ENCODE results near the gene MCRIP2.
A peak's percentile ranks its signal among the peaks of the same experiment; 100 is the strongest.

MCRIP2 gene

GRCh38 chr16:632486-633335, 8.9 kb upstream of the MCRIP2 start:
- no peak for DNase-seq (ENCODE audit: low read depth)

DNA sequence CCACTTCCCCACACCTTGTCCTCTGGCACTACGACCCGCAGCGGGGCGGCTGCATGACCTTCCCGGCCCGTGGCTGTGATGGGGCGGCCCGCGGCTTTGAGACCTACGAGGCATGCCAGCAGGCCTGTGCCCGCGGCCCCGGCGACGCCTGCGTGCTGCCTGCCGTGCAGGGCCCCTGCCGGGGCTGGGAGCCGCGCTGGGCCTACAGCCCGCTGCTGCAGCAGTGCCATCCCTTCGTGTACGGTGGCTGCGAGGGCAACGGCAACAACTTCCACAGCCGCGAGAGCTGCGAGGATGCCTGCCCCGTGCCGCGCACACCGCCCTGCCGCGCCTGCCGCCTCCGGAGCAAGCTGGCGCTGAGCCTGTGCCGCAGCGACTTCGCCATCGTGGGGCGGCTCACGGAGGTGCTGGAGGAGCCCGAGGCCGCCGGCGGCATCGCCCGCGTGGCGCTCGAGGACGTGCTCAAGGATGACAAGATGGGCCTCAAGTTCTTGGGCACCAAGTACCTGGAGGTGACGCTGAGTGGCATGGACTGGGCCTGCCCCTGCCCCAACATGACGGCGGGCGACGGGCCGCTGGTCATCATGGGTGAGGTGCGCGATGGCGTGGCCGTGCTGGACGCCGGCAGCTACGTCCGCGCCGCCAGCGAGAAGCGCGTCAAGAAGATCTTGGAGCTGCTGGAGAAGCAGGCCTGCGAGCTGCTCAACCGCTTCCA, 8.1 kb upstream of the MCRIP2 start:
- DNase-seq (ENCODE audit: low read depth): no peak

DNA sequence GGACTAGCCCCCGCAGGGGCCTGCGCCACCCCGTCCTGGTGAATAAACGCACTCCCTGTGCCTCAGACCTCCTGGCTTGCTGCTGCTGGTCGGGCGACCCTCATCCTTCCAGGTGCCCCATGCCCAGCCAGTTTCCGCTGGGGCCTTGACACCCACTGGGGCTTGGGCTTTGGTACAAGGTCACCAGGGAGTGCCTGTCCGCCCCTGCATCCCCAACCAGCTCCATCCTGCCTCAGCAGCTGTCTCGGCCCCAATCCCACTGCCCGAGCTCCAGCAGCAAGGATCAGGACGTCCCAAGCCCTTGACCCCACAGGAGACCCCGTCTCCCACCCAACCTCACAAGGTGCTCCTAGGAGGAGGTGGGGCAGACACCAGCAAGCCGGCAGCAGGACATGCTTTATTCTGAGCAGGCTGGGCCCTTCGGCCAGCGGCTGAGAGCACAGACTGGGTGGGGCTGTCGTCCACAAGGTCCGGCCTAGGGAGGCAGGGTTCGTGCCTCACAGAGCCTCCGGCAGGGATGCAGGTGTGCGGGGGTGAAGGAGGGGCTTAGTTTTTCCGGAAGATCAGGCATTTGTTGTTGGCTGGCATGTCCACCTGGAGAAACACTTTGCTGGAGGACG, 7.5 kb upstream of the MCRIP2 start:
- DNase-seq (ENCODE audit: low read depth): no peak

DNA sequence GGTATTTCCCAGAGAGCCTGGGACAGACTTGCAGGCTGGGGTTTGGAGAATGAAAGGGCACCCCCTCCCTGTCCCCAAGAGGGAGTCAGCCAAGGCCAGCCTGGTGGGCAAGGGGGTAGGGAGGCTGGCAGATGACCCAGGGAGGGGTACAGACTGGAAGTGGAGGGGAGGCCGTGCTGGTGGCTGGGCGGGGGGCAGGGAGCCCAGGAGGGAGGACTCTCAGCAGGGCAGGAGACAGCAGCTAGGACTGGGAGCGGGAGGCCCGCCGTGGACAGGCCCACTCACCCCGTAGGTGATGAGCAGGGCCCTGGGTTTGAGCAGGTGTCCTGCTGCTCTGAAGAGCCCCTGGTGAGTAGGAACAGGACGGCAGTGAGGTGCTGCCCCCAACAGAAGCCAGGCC, 6.6 kb upstream of the MCRIP2 start:
- no peak for DNase-seq (ENCODE audit: low read depth)

DNA sequence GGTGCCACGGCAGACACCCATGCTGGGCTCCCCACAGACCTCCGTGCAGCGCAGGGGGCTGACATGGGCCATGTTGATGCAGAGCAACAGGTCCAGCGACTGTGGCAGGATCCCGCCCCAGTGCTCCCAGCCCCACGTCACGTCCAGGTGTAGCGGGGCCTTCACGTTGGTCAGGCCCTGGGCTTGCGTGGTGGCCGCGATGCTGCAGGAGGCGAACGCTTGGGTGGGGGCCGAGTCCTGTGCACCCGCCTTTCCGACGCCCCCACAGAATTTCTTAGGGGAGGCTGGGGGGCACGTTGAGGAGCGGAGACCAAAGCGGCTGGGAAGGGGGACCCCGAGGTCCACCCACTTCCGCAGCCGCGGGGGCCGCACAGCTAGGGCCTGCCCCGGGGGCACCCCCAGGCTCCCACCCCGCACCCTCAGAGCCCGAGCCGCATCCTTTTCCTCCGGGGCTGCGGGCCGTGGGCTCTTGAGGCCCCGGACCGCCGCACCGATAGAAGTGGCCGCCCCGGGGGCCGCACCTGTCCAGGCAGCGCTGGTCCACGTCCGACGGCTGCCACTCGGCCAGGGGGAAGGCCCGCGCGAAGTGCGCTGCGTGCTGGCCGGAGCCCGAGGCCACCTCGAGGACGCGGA, 5.9 kb upstream of the MCRIP2 start:
- DNase-seq (ENCODE audit: low read depth): no peak

GRCh38 chr16:636206-637080, 5.2 kb upstream of the MCRIP2 start, which contains the start of gene METTL26:
Gene METTL26 (minus strand): TSS chr16:636305. CDS start chr16:636290, 15 bp downstream.
- DNase-seq (ENCODE audit: low read depth): peak; percentile 85

- DNase-seq (ENCODE audit: low read depth): peak; percentile 86
Observed at GRCh38 chr16:637081-638018, 4.3 kb upstream of the MCRIP2 start.

GRCh38 chr16:638034-638543, 3.5 kb upstream of the MCRIP2 start:
- DNase-seq (ENCODE audit: low read depth): no peak

DNA sequence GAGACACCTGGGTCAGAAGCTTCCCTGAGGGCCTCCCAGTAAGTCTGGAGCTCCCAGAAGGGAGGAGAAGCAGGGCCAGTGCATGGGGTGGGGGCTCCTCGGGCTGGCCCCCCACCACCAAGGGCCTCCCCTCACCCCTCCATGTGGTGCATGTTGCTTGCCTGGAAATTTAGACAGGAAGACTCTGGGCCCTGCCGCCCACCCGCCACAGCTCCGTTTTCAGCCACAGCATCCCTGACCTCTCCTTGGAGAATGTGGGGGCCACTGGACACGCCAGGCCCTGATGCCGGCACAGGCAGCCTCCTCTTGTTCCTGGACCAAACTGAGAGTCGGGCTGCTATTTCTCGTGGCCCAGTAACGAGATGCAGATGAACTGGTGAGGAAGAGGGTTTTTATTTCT, 2.8 kb upstream of the MCRIP2 start:
- no peak for DNase-seq (ENCODE audit: low read depth)

DNA sequence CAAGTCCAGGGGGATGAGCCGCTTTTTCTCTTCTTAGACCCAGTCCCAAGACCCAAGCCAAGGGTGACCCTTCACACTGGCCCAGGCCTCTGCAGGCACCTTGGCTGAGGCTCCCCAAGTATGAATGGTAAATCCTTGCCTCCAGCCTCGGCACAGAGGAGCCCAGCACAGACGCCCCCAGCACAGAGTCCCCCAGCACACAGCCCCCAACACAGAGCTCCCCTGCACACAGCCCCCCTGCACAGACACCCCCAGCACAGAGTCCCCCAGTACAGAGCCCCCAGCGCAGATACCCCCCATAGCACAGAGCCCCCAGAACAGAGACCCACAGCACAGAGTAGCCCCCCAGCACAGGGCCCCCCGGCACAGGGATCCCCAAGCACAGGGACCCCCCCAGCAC, 1.0 kb upstream of the MCRIP2 start:
- no peak for DNase-seq (ENCODE audit: low read depth)

DNA sequence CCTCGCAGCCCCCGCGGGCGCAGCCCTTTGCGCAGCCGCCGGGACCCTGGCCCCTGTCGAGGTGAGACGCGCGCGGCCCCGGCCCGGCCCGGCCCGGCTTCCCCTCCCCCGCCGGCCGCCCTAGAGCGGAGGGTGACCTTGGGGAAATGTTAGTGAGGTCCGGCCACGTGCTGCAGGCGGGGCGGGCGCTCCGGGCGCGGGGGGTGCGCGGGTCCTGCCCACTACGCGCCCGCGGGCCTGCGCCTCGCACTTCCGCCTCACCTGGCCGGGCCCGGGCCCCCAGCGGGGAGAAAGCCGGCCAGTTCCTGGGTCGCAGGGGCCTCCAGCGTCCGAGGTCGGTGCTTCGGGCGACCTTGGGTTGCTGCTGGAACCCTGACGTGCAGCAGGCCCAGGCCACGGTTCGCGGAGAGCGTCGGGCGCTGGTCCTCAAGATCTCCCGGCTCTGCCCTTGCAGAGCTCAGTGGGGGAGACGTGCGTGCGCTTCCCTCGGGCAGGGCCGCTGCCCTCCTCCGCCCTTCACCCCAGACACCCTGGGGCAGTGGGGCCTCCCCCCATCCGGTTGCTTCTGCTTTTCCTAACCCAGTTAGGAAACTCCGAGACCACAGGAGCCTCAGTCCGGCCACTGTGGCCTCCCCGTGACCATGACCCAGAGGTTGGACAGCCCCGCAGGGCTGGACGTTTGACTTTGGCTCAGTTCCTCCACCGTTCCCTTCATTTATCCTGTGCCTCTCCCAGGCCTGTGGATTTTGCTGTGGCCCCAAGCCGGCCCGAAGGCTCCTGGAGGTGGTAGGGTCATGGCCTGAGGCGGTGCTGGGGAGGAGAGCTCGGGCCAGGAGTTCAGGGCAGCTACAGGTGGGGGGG, 791 bp downstream of the MCRIP2 start:
- no peak for DNase-seq (ENCODE audit: low read depth)

GRCh38 chr16:643050-643368, 1.4 kb downstream of the MCRIP2 start:
- no peak for DNase-seq (ENCODE audit: low read depth)

GRCh38 chr16:644556-644955, 2.9 kb downstream of the MCRIP2 start:
- no peak for DNase-seq (ENCODE audit: low read depth)

DNA sequence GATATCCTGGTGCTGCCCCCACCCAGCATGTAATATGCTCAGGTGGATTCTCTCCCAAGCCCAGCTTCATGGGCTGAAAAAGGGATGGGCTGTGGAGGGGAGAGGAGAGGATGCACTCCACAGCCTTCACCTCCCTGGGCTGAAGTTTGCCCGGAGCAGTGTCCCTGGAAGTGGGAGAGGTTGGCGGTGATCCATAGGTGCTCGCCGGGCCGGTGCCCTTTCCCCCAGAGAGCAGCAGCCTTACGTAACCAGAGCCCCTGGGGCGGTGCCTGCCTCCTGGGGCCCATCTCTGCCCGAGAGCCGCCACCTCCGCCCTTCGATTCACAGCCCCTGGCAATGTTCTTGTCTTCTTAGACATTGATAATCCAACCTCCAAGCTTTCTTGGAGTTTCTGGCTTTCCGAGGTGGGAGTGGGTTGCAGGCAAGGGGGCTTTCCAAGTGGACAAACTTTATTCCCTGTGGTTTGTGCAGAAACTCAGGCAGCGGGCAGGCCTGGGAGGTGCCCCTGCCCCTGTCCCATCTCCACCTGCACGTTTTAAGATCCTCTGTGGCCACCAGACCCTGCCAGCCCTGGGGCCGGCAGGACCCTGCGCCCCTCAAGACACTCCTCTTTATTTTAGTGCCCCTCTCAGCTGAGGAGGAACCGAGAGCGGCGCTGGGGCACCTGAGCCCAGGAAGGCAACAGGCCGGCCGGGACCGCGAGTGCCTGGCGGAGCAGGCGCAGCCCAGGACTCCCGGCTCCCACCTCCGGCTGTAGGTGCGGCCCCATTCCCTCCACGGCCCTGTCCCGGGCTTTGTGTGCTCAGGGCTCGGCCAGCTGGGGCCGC, 4.4 kb downstream of the MCRIP2 start:
- DNase-seq (ENCODE audit: low read depth): no peak

DNA sequence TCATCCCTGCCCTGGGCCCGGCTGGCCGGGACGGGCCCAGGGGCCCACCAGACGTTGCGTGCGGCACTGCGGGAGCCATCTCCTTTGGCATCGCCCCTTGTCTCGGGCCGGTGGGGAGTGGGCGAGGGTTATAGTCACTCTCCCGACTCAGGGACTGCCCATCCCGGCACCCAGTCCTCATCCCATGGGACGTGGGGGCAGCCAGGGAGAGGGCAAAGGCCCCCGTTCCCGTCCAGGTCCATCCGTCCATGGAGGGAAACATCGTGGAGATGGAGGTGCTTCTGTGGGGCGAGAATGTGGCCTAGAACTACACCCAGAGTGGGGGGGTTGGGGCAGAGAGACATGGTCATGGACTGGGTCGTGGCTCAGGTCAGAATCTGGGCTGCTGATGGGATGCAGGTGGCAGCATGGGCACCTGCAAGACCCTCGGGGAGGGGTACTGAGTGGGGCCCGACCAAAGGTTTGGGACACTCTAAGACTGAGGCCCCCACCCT, 5.1 kb downstream of the MCRIP2 start:
- DNase-seq (ENCODE audit: low read depth): no peak

DNA sequence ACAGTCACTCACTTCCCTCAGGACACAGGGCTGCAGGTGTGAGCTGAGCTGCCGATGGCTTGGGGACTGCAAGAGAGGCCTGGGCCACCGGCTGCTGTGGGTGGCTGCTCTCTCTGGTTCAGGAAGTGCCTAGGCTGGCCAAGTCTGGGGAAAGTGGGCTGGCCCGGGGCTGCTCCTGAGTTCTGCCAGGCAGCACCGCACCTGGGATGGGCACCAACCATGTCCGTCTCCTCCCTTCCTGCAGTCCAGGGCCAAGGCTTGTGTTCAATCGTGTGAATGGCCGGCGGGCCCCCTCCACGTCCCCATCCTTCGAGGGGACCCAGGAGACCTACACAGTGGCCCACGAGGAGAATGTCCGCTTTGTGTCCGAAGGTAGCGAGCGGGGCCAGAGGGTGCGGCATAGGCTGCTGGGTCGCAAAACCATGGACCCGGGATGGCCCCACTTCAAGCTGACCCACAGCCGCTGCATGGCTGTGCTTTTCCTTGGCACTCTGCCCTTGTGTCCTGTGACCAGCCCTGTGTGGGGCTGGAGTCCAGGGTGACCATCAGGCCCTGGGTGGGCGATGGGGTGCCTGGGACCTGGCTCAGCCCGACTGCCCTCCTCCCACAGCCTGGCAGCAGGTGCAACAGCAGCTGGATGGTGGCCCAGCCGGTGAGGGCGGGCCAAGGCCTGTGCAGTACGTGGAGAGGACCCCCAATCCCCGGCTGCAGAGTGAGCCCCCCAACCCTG, 5.7 kb downstream of the MCRIP2 start:
- DNase-seq (ENCODE audit: low read depth): no peak

- no peak for DNase-seq (ENCODE audit: low read depth)
Observed at GRCh38 chr16:648071-648780, 6.6 kb downstream of the MCRIP2 start.

All from activated T-cell treated with anti-CD3 and anti-CD28 coated beads for 1 hour (primary cell).